K562 (cell line): Measurements from ENCODE around the gene RNF25. TPM values are rescaled to one million over a fixed set of nuclear protein-coding genes. Genes with fewer than 3 reads are reported as not detected.

Source experiments
- BCOR ChIP-seq: fragments of 450-650 bp; IDR thresholded peaks from 2 replicates; pipeline ENCODE4 v1.6.1; 2016
- ESRRB ChIP-seq: fragments of 250-450 bp; sonication (Bioruptor Pico); IDR thresholded peaks from 2 replicates; pipeline ENCODE4 v1.5.0; 2020; ENCODE audit warnings: mild to moderate bottlenecking, moderate library complexity, borderline replicate concordance
- HMG20B ChIP-seq: fragments of 250-450 bp; sonication (Bioruptor Pico); IDR thresholded peaks from 2 replicates; pipeline ENCODE4 v1.5.0; 2021; ENCODE audit warnings: mild to moderate bottlenecking
- MCM2 ChIP-seq: fragments of 450-650 bp; IDR thresholded peaks from 2 replicates; pipeline ENCODE4 v1.6.1; 2017; ENCODE audit warnings: low read depth, mild to moderate bottlenecking
- MYC ChIP-seq, 2 experiments: fragments of 250-450 bp in 1 of 2; sonication (Bioruptor Pico) in 1 of 2; IDR thresholded peaks; 2 replicates each; pipeline versions ENCODE4 v1.5.1 to v1.6.1; 2012 to 2021; ENCODE audit warnings: low read depth in 2 of 2, borderline replicate concordance in 1 of 2, improper control_type of control experiment in 1 of 2, low read length in 1 of 2, mild to moderate bottlenecking in 1 of 2, moderate library complexity in 1 of 2
- ZNF644 ChIP-seq: fragments of 200-800 bp; sonication (Bioruptor generic); IDR thresholded peaks from 2 replicates; pipeline ENCODE4 v1.6.1; 2016; ENCODE audit warnings: low read depth, missing genetic modification characterization, missing compliant biosample characterization
- ZNF785 ChIP-seq: fragments of 250-450 bp; sonication (Bioruptor Pico); IDR thresholded peaks from 2 replicates; pipeline ENCODE4 v1.4.0; 2020; ENCODE audit warnings: mild to moderate bottlenecking
- polyA plus RNA-seq, 8 experiments: library from polyadenylated mRNA; depleted of rRNA in 4 of 8; stranded (reverse) in 5 of 8; unstranded in 3 of 8; fragments of >200 nt; fragmentation: Nextera tagmentation in 2 of 8; fragmentation: Illumina TruSeq in 1 of 8; extraction: Ambion mirVana in 2 of 8; extraction: Trizol in 1 of 8; gene quantifications; 2 replicates each; pipeline versions ENCODE4 v1.2.1 to v1.2.3, GENCODE V29; 2011 to 2014; ENCODE audit warnings: inconsistent platforms in 1 of 8, missing spikeins in 1 of 8
- total RNA-seq, 7 experiments: library from RNA; depleted of rRNA in 6 of 7; stranded (reverse); fragments of >200 nt in 6 of 7; fragmentation: Illumina TruSeq in 2 of 7; extraction: Trizol in 2 of 7; gene quantifications; 2 replicates each; pipeline versions ENCODE4 v1.2.1 to v1.2.3, GENCODE V29; 2011 to 2021; ENCODE audit warnings: low replicate concordance in 1 of 7
- TF ChIP-seq, protein P1 (sequence below): fragments of 150-350 bp; IDR thresholded peaks from 2 replicates; pipeline ENCODE4 v1.6.1; 2014; ENCODE audit warnings: low read depth, mild to moderate bottlenecking, low read length, borderline replicate concordance
- TF ChIP-seq, protein P2 (sequence below): fragments of 200-800 bp; sonication (Bioruptor generic); IDR thresholded peaks from 2 replicates; pipeline ENCODE4 v1.6.1; 2017; ENCODE audit warnings: missing genetic modification characterization, missing compliant biosample characterization
- TF ChIP-seq, protein P3 (sequence below): IDR thresholded peaks from 2 replicates; pipeline ENCODE4 v1.6.1; 2011; ENCODE audit not compliant: insufficient read length; ENCODE audit errors: extremely low read depth

Gene RNF25
- total and polyA plus RNA-seq, 9 of the 15 experiments (the other 6 are each of a cell fraction or from before 2014, with no cell fraction given): 2.3 to 49.8 (median 20.5) TPM

DNA sequence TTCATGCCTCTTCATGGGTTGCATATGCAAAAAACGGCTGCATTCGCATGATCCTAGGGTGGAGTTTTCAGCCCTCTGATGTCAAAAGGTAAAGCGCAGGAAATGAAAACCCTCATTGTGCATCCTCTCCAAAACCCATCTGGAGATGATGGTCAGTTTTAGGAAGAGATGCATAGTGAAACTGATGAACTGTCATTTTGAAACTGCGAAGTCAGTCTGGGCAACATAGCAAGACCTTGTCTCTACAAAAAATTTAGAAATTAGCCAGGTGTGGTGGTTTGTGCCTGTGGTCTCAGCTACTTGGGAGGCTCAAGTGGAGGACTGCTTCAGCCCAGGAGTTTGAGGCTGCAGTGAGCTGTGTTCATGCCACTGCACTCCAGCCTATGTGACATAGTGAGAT lies 36.3 kb upstream of the RNF25 start (continued):
- TF ChIP-seq, protein P1, sequence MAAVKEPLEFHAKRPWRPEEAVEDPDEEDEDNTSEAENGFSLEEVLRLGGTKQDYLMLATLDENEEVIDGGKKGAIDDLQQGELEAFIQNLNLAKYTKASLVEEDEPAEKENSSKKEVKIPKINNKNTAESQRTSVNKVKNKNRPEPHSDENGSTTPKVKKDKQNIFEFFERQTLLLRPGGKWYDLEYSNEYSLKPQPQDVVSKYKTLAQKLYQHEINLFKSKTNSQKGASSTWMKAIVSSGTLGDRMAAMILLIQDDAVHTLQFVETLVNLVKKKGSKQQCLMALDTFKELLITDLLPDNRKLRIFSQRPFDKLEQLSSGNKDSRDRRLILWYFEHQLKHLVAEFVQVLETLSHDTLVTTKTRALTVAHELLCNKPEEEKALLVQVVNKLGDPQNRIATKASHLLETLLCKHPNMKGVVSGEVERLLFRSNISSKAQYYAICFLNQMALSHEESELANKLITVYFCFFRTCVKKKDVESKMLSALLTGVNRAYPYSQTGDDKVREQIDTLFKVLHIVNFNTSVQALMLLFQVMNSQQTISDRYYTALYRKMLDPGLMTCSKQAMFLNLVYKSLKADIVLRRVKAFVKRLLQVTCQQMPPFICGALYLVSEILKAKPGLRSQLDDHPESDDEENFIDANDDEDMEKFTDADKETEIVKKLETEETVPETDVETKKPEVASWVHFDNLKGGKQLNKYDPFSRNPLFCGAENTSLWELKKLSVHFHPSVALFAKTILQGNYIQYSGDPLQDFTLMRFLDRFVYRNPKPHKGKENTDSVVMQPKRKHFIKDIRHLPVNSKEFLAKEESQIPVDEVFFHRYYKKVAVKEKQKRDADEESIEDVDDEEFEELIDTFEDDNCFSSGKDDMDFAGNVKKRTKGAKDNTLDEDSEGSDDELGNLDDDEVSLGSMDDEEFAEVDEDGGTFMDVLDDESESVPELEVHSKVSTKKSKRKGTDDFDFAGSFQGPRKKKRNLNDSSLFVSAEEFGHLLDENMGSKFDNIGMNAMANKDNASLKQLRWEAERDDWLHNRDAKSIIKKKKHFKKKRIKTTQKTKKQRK: no peak
- TF ChIP-seq MYC (IDR thresholded peaks at IDR 0.05; ENCODE audit: low read depth, low read length): no peak
- no peak for TF ChIP-seq MYC (CRISPR knock-in tag; IDR thresholded peaks at IDR 0.05; ENCODE audit: borderline replicate concordance, low read depth)
- TF ChIP-seq BCOR: no peak
- TF ChIP-seq ZNF785 (CRISPR knock-in tag): no peak
- TF ChIP-seq ESRRB (CRISPR knock-in tag): no peak
- TF ChIP-seq, protein P2, sequence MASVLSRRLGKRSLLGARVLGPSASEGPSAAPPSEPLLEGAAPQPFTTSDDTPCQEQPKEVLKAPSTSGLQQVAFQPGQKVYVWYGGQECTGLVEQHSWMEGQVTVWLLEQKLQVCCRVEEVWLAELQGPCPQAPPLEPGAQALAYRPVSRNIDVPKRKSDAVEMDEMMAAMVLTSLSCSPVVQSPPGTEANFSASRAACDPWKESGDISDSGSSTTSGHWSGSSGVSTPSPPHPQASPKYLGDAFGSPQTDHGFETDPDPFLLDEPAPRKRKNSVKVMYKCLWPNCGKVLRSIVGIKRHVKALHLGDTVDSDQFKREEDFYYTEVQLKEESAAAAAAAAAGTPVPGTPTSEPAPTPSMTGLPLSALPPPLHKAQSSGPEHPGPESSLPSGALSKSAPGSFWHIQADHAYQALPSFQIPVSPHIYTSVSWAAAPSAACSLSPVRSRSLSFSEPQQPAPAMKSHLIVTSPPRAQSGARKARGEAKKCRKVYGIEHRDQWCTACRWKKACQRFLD (CRISPR knock-in tag): no peak
- TF ChIP-seq, protein P3, sequence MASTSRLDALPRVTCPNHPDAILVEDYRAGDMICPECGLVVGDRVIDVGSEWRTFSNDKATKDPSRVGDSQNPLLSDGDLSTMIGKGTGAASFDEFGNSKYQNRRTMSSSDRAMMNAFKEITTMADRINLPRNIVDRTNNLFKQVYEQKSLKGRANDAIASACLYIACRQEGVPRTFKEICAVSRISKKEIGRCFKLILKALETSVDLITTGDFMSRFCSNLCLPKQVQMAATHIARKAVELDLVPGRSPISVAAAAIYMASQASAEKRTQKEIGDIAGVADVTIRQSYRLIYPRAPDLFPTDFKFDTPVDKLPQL: no peak
- no peak for TF ChIP-seq MCM2
- no peak for TF ChIP-seq HMG20B (CRISPR knock-in tag)
- no peak for TF ChIP-seq ZNF644 (tag)
- TF ChIP-seq, all 486 proteins: peak for 0
